ENCODE measurements around the gene SYT6.

The SYT6 gene

GRCh38 chr1:114103992-114104391, 49.7 kb downstream of the SYT6 start:
- Mint-ChIP-seq H3K27me3 (ENCODE audit: low read depth) (peaks cover 14% of the 10 kb centered on the region), H3K9me3 (no peaks in the 10 kb centered on the region), H3K4me3 (no peak overlapping the region), H3K27ac (no peak overlapping the region), H3K4me1 (ENCODE audit: low read depth) (peaks cover 6% of the 10 kb centered on the region), H3K36me3 (ENCODE audit: low read depth) (no peaks in the 10 kb centered on the region)
- no peak for DNase-seq (ENCODE audit: low spot score)

- Mint-ChIP-seq H3K4me3 (no peak overlapping the region), H3K27me3 (ENCODE audit: low read depth) (peaks cover 14% of the 10 kb centered on the region), H3K9me3 (no peaks in the 10 kb centered on the region), H3K4me1 (ENCODE audit: low read depth) (peaks cover 4% of the 10 kb centered on the region), H3K36me3 (ENCODE audit: low read depth) (no peaks in the 10 kb centered on the region), H3K27ac (no peak overlapping the region)
- no peak for DNase-seq (ENCODE audit: low spot score)
These were observed 51.5 kb downstream of the SYT6 start for GRCh38 chr1:114102136-114102535.

GRCh38 chr1:114100148-114100547, 53.5 kb downstream of the SYT6 start:
- Mint-ChIP-seq H3K4me1 (ENCODE audit: low read depth) (peaks cover 4% of the 10 kb centered on the region), H3K9me3 (no peaks in the 10 kb centered on the region), H3K27ac (no peak overlapping the region), H3K4me3 (no peak overlapping the region), H3K27me3 (ENCODE audit: low read depth) (peaks cover 14% of the 10 kb centered on the region), H3K36me3 (ENCODE audit: low read depth) (no peaks in the 10 kb centered on the region)
- DNase-seq (ENCODE audit: low spot score): no peak

GRCh38 chr1:114099268-114099667, 54.4 kb downstream of the SYT6 start:
- no peak overlapping the region for H3K4me3 Mint-ChIP-seq
- no peak for DNase-seq (ENCODE audit: low spot score)
- no peak overlapping the region for H3K27ac Mint-ChIP-seq
- peaks cover 4% of the 10 kb centered on the region for H3K4me1 Mint-ChIP-seq (ENCODE audit: low read depth)
- H3K36me3 Mint-ChIP-seq (ENCODE audit: low read depth): no peaks in the 10 kb centered on the region
- H3K9me3 Mint-ChIP-seq: no peaks in the 10 kb centered on the region
- peaks cover 18% of the 10 kb centered on the region for H3K27me3 Mint-ChIP-seq (ENCODE audit: low read depth)

- DNase-seq (ENCODE audit: low spot score): no peak
- Mint-ChIP-seq H3K27ac (no peak overlapping the region), H3K27me3 (ENCODE audit: low read depth) (peaks cover 9% of the 10 kb centered on the region), H3K4me3 (no peak overlapping the region), H3K9me3 (no peaks in the 10 kb centered on the region), H3K36me3 (ENCODE audit: low read depth) (no peaks in the 10 kb centered on the region), H3K4me1 (ENCODE audit: low read depth) (no peaks in the 10 kb centered on the region)
These were observed 56.6 kb downstream of the SYT6 start for GRCh38 chr1:114097109-114097508.

- Mint-ChIP-seq H3K27me3 (ENCODE audit: low read depth) (peaks cover 13% of the 10 kb centered on the region), H3K4me3 (no peak overlapping the region), H3K27ac (no peak overlapping the region), H3K36me3 (ENCODE audit: low read depth) (no peaks in the 10 kb centered on the region), H3K4me1 (ENCODE audit: low read depth) (no peaks in the 10 kb centered on the region), H3K9me3 (no peaks in the 10 kb centered on the region)
- DNase-seq (ENCODE audit: low spot score): no peak
These were observed 59.0 kb downstream of the SYT6 start for GRCh38 chr1:114094675-114095074.

GRCh38 chr1:114094363-114094634, 59.4 kb downstream of the SYT6 start:
- Mint-ChIP-seq H3K36me3 (ENCODE audit: low read depth) (no peaks in the 10 kb centered on the region), H3K27ac (no peak overlapping the region), H3K9me3 (no peaks in the 10 kb centered on the region), H3K4me3 (no peak overlapping the region), H3K27me3 (ENCODE audit: low read depth) (peaks cover 13% of the 10 kb centered on the region), H3K4me1 (ENCODE audit: low read depth) (no peaks in the 10 kb centered on the region)
- no peak for DNase-seq (ENCODE audit: low spot score)

GRCh38 chr1:114093624-114094362, 59.9 kb downstream of the SYT6 start:
- Mint-ChIP-seq H3K4me1 (ENCODE audit: low read depth) (no peaks in the 10 kb centered on the region), H3K27me3 (ENCODE audit: low read depth) (peaks cover 15% of the 10 kb centered on the region), H3K4me3 (no peak overlapping the region), H3K27ac (no peak overlapping the region), H3K9me3 (no peaks in the 10 kb centered on the region), H3K36me3 (ENCODE audit: low read depth) (no peaks in the 10 kb centered on the region)
- DNase-seq (ENCODE audit: low spot score): no peak

- H3K4me3 Mint-ChIP-seq: no peak overlapping the region
- no peaks in the 10 kb centered on the region for H3K36me3 Mint-ChIP-seq (ENCODE audit: low read depth)
- no peak overlapping the region for H3K27ac Mint-ChIP-seq
- DNase-seq (ENCODE audit: low spot score): no peak
- H3K9me3 Mint-ChIP-seq: no peaks in the 10 kb centered on the region
- peaks cover 17% of the 10 kb centered on the region for H3K27me3 Mint-ChIP-seq (ENCODE audit: low read depth)
- H3K4me1 Mint-ChIP-seq (ENCODE audit: low read depth): no peaks in the 10 kb centered on the region
These were observed 61.2 kb downstream of the SYT6 start for GRCh38 chr1:114092186-114093062.

GRCh38 chr1:114091711-114092110, 62.0 kb downstream of the SYT6 start:
- Mint-ChIP-seq H3K27ac (no peak overlapping the region), H3K4me3 (no peak overlapping the region), H3K36me3 (ENCODE audit: low read depth) (no peaks in the 10 kb centered on the region), H3K9me3 (no peaks in the 10 kb centered on the region), H3K4me1 (ENCODE audit: low read depth) (no peaks in the 10 kb centered on the region), H3K27me3 (ENCODE audit: low read depth) (peaks cover 17% of the 10 kb centered on the region)
- DNase-seq (ENCODE audit: low spot score): no peak

- H3K36me3 Mint-ChIP-seq (ENCODE audit: low read depth): no peaks in the 10 kb centered on the region
These were observed 62.7 kb downstream of the SYT6 start for GRCh38 chr1:114090738-114091505.

GRCh38 chr1:114089502-114090138, 64.0 kb downstream of the SYT6 start:
- no peaks in the 10 kb centered on the region for H3K9me3 Mint-ChIP-seq
- H3K27me3 Mint-ChIP-seq (ENCODE audit: low read depth): peaks cover 14% of the 10 kb centered on the region
- H3K4me3 Mint-ChIP-seq: no peak overlapping the region
- no peak overlapping the region for H3K27ac Mint-ChIP-seq
- DNase-seq (ENCODE audit: low spot score): no peak
- no peaks in the 10 kb centered on the region for H3K36me3 Mint-ChIP-seq (ENCODE audit: low read depth)
- H3K4me1 Mint-ChIP-seq (ENCODE audit: low read depth): no peaks in the 10 kb centered on the region

More at GRCh38 chr1:114090738-114091505, 62.7 kb downstream of the SYT6 start:
- Mint-ChIP-seq H3K27ac (no peak overlapping the region), H3K4me3 (no peak overlapping the region), H3K27me3 (ENCODE audit: low read depth) (peaks cover 17% of the 10 kb centered on the region), H3K9me3 (no peaks in the 10 kb centered on the region), H3K4me1 (ENCODE audit: low read depth) (no peaks in the 10 kb centered on the region)
- no peak for DNase-seq (ENCODE audit: low spot score)

GRCh38 chr1:114088392-114089299, 65.0 kb downstream of the SYT6 start:
- Mint-ChIP-seq H3K9me3 (no peaks in the 10 kb centered on the region), H3K27ac (no peak overlapping the region), H3K4me3 (no peak overlapping the region), H3K4me1 (ENCODE audit: low read depth) (no peaks in the 10 kb centered on the region), H3K36me3 (ENCODE audit: low read depth) (no peaks in the 10 kb centered on the region), H3K27me3 (ENCODE audit: low read depth) (peaks cover 19% of the 10 kb centered on the region)
- DNase-seq (ENCODE audit: low spot score): no peak
